K562 (cell line): ENCODE data around the gene MAPK13. TPM values are rescaled to one million over a fixed set of nuclear protein-coding genes. Genes with fewer than 3 reads are reported as not detected.

Experiments
- ATAC-seq: fragments of 200-7000 bp; cut with Tn5 transposase; 3 replicates; pipeline ENCODE4 v1.9.1; 2020; ENCODE audit warnings: moderate library complexity
- BruUV-seq: library from RNA; stranded (reverse); fragments of 400-500 nt; replicated peaks from 2 replicates; lab custom pipeline; 2021; lab: Mats Ljungman, UMichigan
- CTCF ChIA-PET: fragments of 300-600 bp; formaldehyde crosslinking; extraction: SDS; loops from one replicate; lab custom pipeline; 2021; ENCODE audit warnings: low intra/inter-chr PET ratio; lab: Yijun Ruan, JAX
- POLR2A ChIA-PET: fragments of 300-600, 350-650 bp; sonication (Branson Sonifier 250); formaldehyde crosslinking; extraction: SDS; loops from one replicate; lab custom pipeline; 2021; ENCODE audit warnings: antibody characterized with exemption, inconsistent platforms; lab: Yijun Ruan, JAX
- DNase-seq, 4 experiments: peaks; one replicate each; pipeline versions ENCODE4 v3.0.0 to v3.0.0-alpha.2; 2011 to 2018; ENCODE audit warnings: low spot score in 3 of 4, mixed read lengths in 3 of 4; ENCODE audit errors: extremely low read depth in 1 of 4
- FAIRE-seq: peaks from 2 replicates; lab custom pipeline; 2011; peaks lifted over from hg19 to GRCh38; lab: Jason Lieb, UNC
- H2AFZ ChIP-seq: 2 replicates; pipeline ENCODE4 v1.6.0; 2011; ENCODE audit warnings: low read depth, low read length, control low read depth, inconsistent platforms
- H3K27ac ChIP-seq: fragments of 200-600 bp; 3 replicates; pipeline ENCODE4 v1.8.0; 2011; ENCODE audit warnings: low read depth, mild to moderate bottlenecking, control low read depth, inconsistent platforms, low read length, moderate library complexity, mixed read lengths; ENCODE audit errors: extremely low read depth
- H3K27me3 ChIP-seq, 2 experiments: fragments of 300-600 bp in 1 of 2; 2 replicates in 1 of 2; 3 replicates in 1 of 2; pipeline versions ENCODE4 v1.6.0 to v1.8.0; 2011; ENCODE audit warnings: inconsistent platforms in 2 of 2, low read length in 2 of 2, mild to moderate bottlenecking in 1 of 2, mixed read lengths in 1 of 2, moderate library complexity in 1 of 2; ENCODE audit not compliant: control insufficient read depth in 2 of 2, insufficient read depth in 2 of 2
- H3K36me3 ChIP-seq: fragments of 300-600 bp; 3 replicates; pipeline ENCODE4 v1.8.0; 2011; ENCODE audit warnings: mild to moderate bottlenecking, low read length, inconsistent platforms; ENCODE audit not compliant: control insufficient read depth, insufficient read depth
- H3K4me1 ChIP-seq, 2 experiments: fragments of 200-600 bp in 1 of 2; replicated peaks in 1 of 2; 2 replicates in 1 of 2; 3 replicates in 1 of 2; pipeline versions ENCODE4 v1.5.1 to v1.8.0; 2011; ENCODE audit warnings: inconsistent platforms in 2 of 2, low read length in 2 of 2, mild to moderate bottlenecking in 1 of 2, mixed read lengths in 1 of 2, moderate library complexity in 1 of 2; ENCODE audit not compliant: control insufficient read depth in 2 of 2, insufficient read depth in 2 of 2
- H3K4me2 ChIP-seq: 2 replicates; pipeline ENCODE4 v1.6.1; 2011; ENCODE audit warnings: low read length, control low read depth, inconsistent platforms, mixed read lengths; ENCODE audit not compliant: insufficient read depth
- H3K4me3 ChIP-seq: fragments of 200-600 bp; sonication (generic), shearing (Covaris generic); 2 replicates; pipeline ENCODE4 v1.5.1; 2016; ENCODE audit warnings: control low read depth, inconsistent platforms
- H3K79me2 ChIP-seq: fragments of 200-600 bp; 3 replicates; pipeline ENCODE4 v1.8.0; 2011; ENCODE audit warnings: low read length, inconsistent platforms; ENCODE audit not compliant: control insufficient read depth, insufficient read depth
- H3K9ac ChIP-seq, 2 experiments: 2 replicates each; pipeline versions ENCODE4 v1.6.0 to v1.6.1; 2011; ENCODE audit warnings: low read depth in 2 of 2, low read length in 2 of 2, control low read depth in 1 of 2, inconsistent platforms in 1 of 2, mild to moderate bottlenecking in 1 of 2, mixed read lengths in 1 of 2; ENCODE audit not compliant: insufficient read depth in 1 of 2
- H3K9me1 ChIP-seq: one replicate; pipeline ENCODE4 v1.6.0; 2011; ENCODE audit warnings: inconsistent platforms, mild to moderate bottlenecking, low read length, moderate library complexity; ENCODE audit not compliant: control insufficient read depth, insufficient read depth
- H3K9me3 ChIP-seq: replicated peaks from 2 replicates; pipeline ENCODE4 v1.5.1; 2011; ENCODE audit warnings: low read depth, low read length, inconsistent platforms; ENCODE audit not compliant: control insufficient read depth, insufficient read depth
- H4K20me1 ChIP-seq: replicated peaks from 2 replicates; pipeline ENCODE4 v1.6.1; 2011; ENCODE audit warnings: low read length, inconsistent platforms, mixed read lengths; ENCODE audit not compliant: control insufficient read depth, insufficient read depth
- ATF7 ChIP-seq: fragments of 450-650 bp; IDR thresholded peaks from 2 replicates; pipeline ENCODE4 v1.7.1; 2014; ENCODE audit warnings: mild to moderate bottlenecking, moderate library complexity
- CEBPB ChIP-seq: fragments of 450-650 bp; IDR thresholded peaks from 2 replicates; pipeline ENCODE4 v1.6.1; 2016; ENCODE audit warnings: missing genetic modification characterization, missing compliant biosample characterization
- E4F1 ChIP-seq: fragments of 250-450 bp; sonication (Bioruptor Pico); IDR thresholded peaks from 2 replicates; pipeline ENCODE4 v1.5.0; 2021; ENCODE audit warnings: mild to moderate bottlenecking, borderline replicate concordance
- EHMT2 ChIP-seq: fragments of 450-650 bp; IDR thresholded peaks from 2 replicates; pipeline ENCODE4 v1.6.1; 2018; ENCODE audit warnings: antibody characterized with exemption
- HCFC1 ChIP-seq: IDR thresholded peaks from 2 replicates; pipeline ENCODE4 v1.6.1; 2012; ENCODE audit warnings: low read depth, low read length, improper control_type of control experiment
- NR2F6 ChIP-seq: fragments of 450-650 bp; formaldehyde crosslinking; IDR thresholded peaks from 2 replicates; pipeline ENCODE4 v1.4.0; 2020; ENCODE audit warnings: mild to moderate bottlenecking
- SETDB1 ChIP-seq: IDR thresholded peaks from one replicate; pipeline ENCODE4 v1.6.1; 2012; ENCODE audit warnings: low read length, control low read depth, inconsistent platforms
- STAT5B ChIP-seq: fragments of 250-450 bp; sonication (Bioruptor Pico); IDR thresholded peaks from 2 replicates; pipeline ENCODE4 v1.8.0; 2021; ENCODE audit warnings: mild to moderate bottlenecking, inconsistent platforms
- TCF3 ChIP-seq: sonication (generic); formaldehyde crosslinking; IDR thresholded peaks from 2 replicates; pipeline ENCODE4 v1.4.0; 2020; ENCODE audit warnings: mild to moderate bottlenecking, missing genetic modification reagents
- ZNF778 ChIP-seq: fragments of 450-650 bp; formaldehyde crosslinking; IDR thresholded peaks from 2 replicates; pipeline ENCODE4 v1.4.0; 2020; ENCODE audit warnings: mild to moderate bottlenecking, moderate library complexity
- WGBS: fragments of 100-300 bp; shearing (Covaris generic); methylation state at CpG from one replicate; pipeline ENCODE4 v1.1.6; 2016; ENCODE audit warnings: low coverage, mixed read lengths; ENCODE audit not compliant: insufficient coverage; ENCODE audit errors: missing lambda C conversion rate; 5-methylcytosine and 5-hydroxymethylcytosine counted together
- in situ Hi-C: fragments of 300-500 bp; cut with MboI; formaldehyde crosslinking; loops from 4 replicates; pipeline ENCODE4 v1.15.0; 2018; ENCODE audit warnings: inconsistent platforms, mixed read lengths
- intact Hi-C: fragments of 100-400 bp; cut with micrococcal nuclease; formaldehyde crosslinking; loops from 2 replicates; pipeline ENCODE4 v1.14.2; 2022
- polyA plus RNA-seq, 8 experiments: library from polyadenylated mRNA; depleted of rRNA in 4 of 8; stranded (reverse) in 5 of 8; unstranded in 3 of 8; fragments of >200 nt; fragmentation: Nextera tagmentation in 2 of 8; fragmentation: Illumina TruSeq in 1 of 8; extraction: Ambion mirVana in 2 of 8; extraction: Trizol in 1 of 8; gene quantifications; 2 replicates each; pipeline versions ENCODE4 v1.2.1 to v1.2.3, GENCODE V29; 2011 to 2014; ENCODE audit warnings: inconsistent platforms in 1 of 8, missing spikeins in 1 of 8
- total RNA-seq, 7 experiments: library from RNA; depleted of rRNA in 6 of 7; stranded (reverse); fragments of >200 nt in 6 of 7; fragmentation: Illumina TruSeq in 2 of 7; extraction: Trizol in 2 of 7; gene quantifications; 2 replicates each; pipeline versions ENCODE4 v1.2.1 to v1.2.3, GENCODE V29; 2011 to 2021; ENCODE audit warnings: low replicate concordance in 1 of 7

The MAPK13 gene
- total and polyA plus RNA-seq, 9 of the 15 experiments (the other 6 are each of a cell fraction or from before 2014, with no cell fraction given): 0.03 to 2.3 (median 0.48) TPM; not detected in 1

- no peaks in the 10 kb centered on the region for H3K36me3 ChIP-seq
- H3K27ac ChIP-seq: no peak overlapping the region
- peaks cover 6 to 7% of the 10 kb centered on the region in 2 experiments; a peak in 4 of 5 replicates for H3K4me1 ChIP-seq
- no peak overlapping the region for H2AFZ ChIP-seq
- no peaks in the 10 kb centered on the region for H3K9me1 ChIP-seq
- WGBS: 34% methylated on average over 9 of the region's 13 CpGs
- no TSS peak for BruUV-seq
- FAIRE-seq (no peak), ATAC-seq (no peak), DNase-seq (peak in 1 of 4 experiments; percentile 1)
- POLR2A ChIA-PET: interaction anchor here (0.6 kb wide), 1 partner anchor 27 kb away, joined by 3 read pairs; no protein-coding TSS in a partner anchor
- H3K9ac ChIP-seq: 0 out of 4 replicates have a peak overlapping the region, but pooled peaks of 1 of the 2 experiments have one; percentile 36
- TF ChIP-seq TCF3 (no peak), SETDB1 (no peak), CEBPB (tag) (peak; percentile 75)
- intact Hi-C loops: no loop called here
- no peak overlapping the region for H3K4me3 ChIP-seq
- H3K79me2 ChIP-seq: no peaks in the 10 kb centered on the region
- no peaks in the 10 kb centered on the region for H3K9me3 ChIP-seq
- in situ Hi-C loops: no loop called here
- CTCF ChIA-PET: no interaction called here
- peaks cover 11 to 24% of the 10 kb centered on the region in 2 experiments for H3K27me3 ChIP-seq
- 0 out of 2 replicates have a peak, but pooled peaks cover 4% of the 10 kb centered on the region for H4K20me1 ChIP-seq
- H3K4me2 ChIP-seq: no peak overlapping the region
These were observed 12.9 kb downstream of the MAPK13 start for GRCh38 chr6:36142971-36143838.

GRCh38 chr6:36145495-36145894 is 15.2 kb downstream of the MAPK13 start:
- ChIA-PET POLR2A (interaction anchor here (0.7 to 1.0 kb wide), 3 partner anchors 12 to 59 kb away, joined by 3 to 5 read pairs (median 3); no protein-coding TSS in a partner anchor), CTCF (no interaction called here)
- WGBS: 0% methylated on average over 4 of the region's 4 CpGs
- no peaks in the 10 kb centered on the region; a peak in 1 of 5 replicates for H3K4me1 ChIP-seq
- no TSS peak for BruUV-seq
- 0 out of 2 replicates have a peak, but pooled peaks cover 4% of the 10 kb centered on the region for H4K20me1 ChIP-seq
- H3K9ac ChIP-seq: no peak overlapping the region
- H3K27ac ChIP-seq: no peak overlapping the region
- no peak overlapping the region for H3K4me2 ChIP-seq
- peaks cover 11 to 21% of the 10 kb centered on the region in 2 experiments for H3K27me3 ChIP-seq
- no peak for FAIRE-seq
- in situ Hi-C loops: no loop called here
- H2AFZ ChIP-seq: no peak overlapping the region
- H3K79me2 ChIP-seq: no peaks in the 10 kb centered on the region
- no peaks in the 10 kb centered on the region for H3K9me3 ChIP-seq
- H3K36me3 ChIP-seq: no peaks in the 10 kb centered on the region
- intact Hi-C loops: no loop called here
- H3K4me3 ChIP-seq: no peak overlapping the region
- no peak for DNase-seq
- no peaks in the 10 kb centered on the region for H3K9me1 ChIP-seq
- ATAC-seq: no peak
- TF ChIP-seq NR2F6: no peak
- no peak for TF ChIP-seq ATF7
- no peak for TF ChIP-seq HCFC1
- TF ChIP-seq E4F1: no peak
- TF ChIP-seq TCF3: no peak
- TF ChIP-seq ZNF778 (CRISPR knock-in tag): no peak
- no peak for TF ChIP-seq EHMT2
- no peak for TF ChIP-seq STAT5B (CRISPR knock-in tag)
